Liver (tissue), 9 donors: Measurements from ENCODE around the gene SPTBN1. TPM values are rescaled to one million over a fixed set of nuclear protein-coding genes. Genes with fewer than 3 reads are reported as not detected.

ENCODE experiments used
- DNase-seq: peaks from one replicate; pipeline ENCODE4 v3.0.0-alpha.2; 2017; ENCODE audit warnings: low spot score
- H3K27ac ChIP-seq, 2 donors: one replicate each; pipeline ENCODE4 v1.7.0; 2013; ENCODE audit warnings: inconsistent platforms in 2 of 2, low read length in 2 of 2, control low read depth in 1 of 2, low read depth in 1 of 2, mild to moderate bottlenecking in 1 of 2
- H3K27me3 ChIP-seq, 4 donors: one replicate each; pipeline versions ENCODE4 v1.6.1 to v1.7.0; 2013; ENCODE audit warnings: low read length in 3 of 4, inconsistent platforms in 1 of 4, mild to moderate bottlenecking in 1 of 4, moderate library complexity in 1 of 4; ENCODE audit not compliant: control insufficient read depth in 4 of 4, insufficient read depth in 4 of 4
- H3K36me3 ChIP-seq, 4 donors: one replicate each; pipeline versions ENCODE4 v1.6.1 to v1.7.0; 2013; ENCODE audit warnings: low read length in 3 of 4, mild to moderate bottlenecking in 3 of 4, low read depth in 1 of 4, moderate library complexity in 1 of 4; ENCODE audit not compliant: control insufficient read depth in 4 of 4, insufficient read depth in 3 of 4
- H3K4me1 ChIP-seq, 4 donors: one replicate each; pipeline versions ENCODE4 v1.6.1 to v1.7.0; 2013; ENCODE audit warnings: low read length in 3 of 4, mild to moderate bottlenecking in 3 of 4, moderate library complexity in 1 of 4; ENCODE audit not compliant: control insufficient read depth in 4 of 4, insufficient read depth in 4 of 4
- H3K4me3 ChIP-seq, 3 donors: one replicate each; pipeline versions ENCODE4 v1.6.1 to v1.7.0; 2013; ENCODE audit warnings: low read length in 3 of 3, control low read depth in 1 of 3, low read depth in 1 of 3, mild to moderate bottlenecking in 1 of 3
- H3K9ac ChIP-seq, 2 donors: one replicate each; pipeline ENCODE4 v1.7.0; 2013; ENCODE audit warnings: low read length in 2 of 2, mild to moderate bottlenecking in 2 of 2, moderate library complexity in 2 of 2, control low read depth in 1 of 2, low read depth in 1 of 2
- H3K9me3 ChIP-seq, 4 donors: one replicate each; pipeline versions ENCODE4 v1.6.1 to v1.7.0; 2013; ENCODE audit warnings: low read length in 3 of 4; ENCODE audit not compliant: control insufficient read depth in 4 of 4
- EGR1 ChIP-seq, 2 donors: IDR thresholded peaks; 2 replicates each; pipeline ENCODE4 v1.6.1; 2016 to 2018; ENCODE audit warnings: antibody characterized with exemption in 2 of 2, low read depth in 2 of 2
- FOXA1 ChIP-seq: IDR thresholded peaks from 2 replicates; pipeline ENCODE4 v1.6.1; 2016; ENCODE audit warnings: antibody characterized with exemption
- FOXA2 ChIP-seq: IDR thresholded peaks from 2 replicates; pipeline ENCODE4 v1.6.1; 2016; ENCODE audit warnings: antibody characterized with exemption
- GABPA ChIP-seq, 2 donors: IDR thresholded peaks in 1 of 2; conservative IDR thresholded peaks in 1 of 2; 2 replicates each; pipeline ENCODE4 v1.6.1; 2016; ENCODE audit warnings: antibody characterized with exemption in 2 of 2, mild to moderate bottlenecking in 1 of 2, moderate library complexity in 1 of 2
- HNF4A ChIP-seq, 2 donors: conservative IDR thresholded peaks; 2 replicates each; pipeline ENCODE4 v1.6.1; 2016; ENCODE audit warnings: antibody characterized with exemption in 2 of 2, mild to moderate bottlenecking in 2 of 2
- HNF4G ChIP-seq: IDR thresholded peaks from 2 replicates; pipeline ENCODE4 v1.6.1; 2016; ENCODE audit warnings: antibody characterized with exemption
- JUND ChIP-seq, 2 donors: IDR thresholded peaks; 2 replicates each; pipeline ENCODE4 v1.6.1; 2016; ENCODE audit warnings: antibody characterized with exemption in 2 of 2
- NR2F2 ChIP-seq: IDR thresholded peaks from 2 replicates; pipeline ENCODE4 v1.6.1; 2016; ENCODE audit warnings: antibody characterized with exemption
- RAD21 ChIP-seq, 2 donors: IDR thresholded peaks; 2 replicates each; pipeline ENCODE4 v1.6.1; 2016; ENCODE audit warnings: antibody characterized with exemption in 2 of 2, mild to moderate bottlenecking in 2 of 2
- RXRA ChIP-seq, 2 donors: IDR thresholded peaks; 2 replicates each; pipeline ENCODE4 v1.6.1; 2017 to 2018; ENCODE audit warnings: antibody characterized with exemption in 2 of 2, mild to moderate bottlenecking in 1 of 2
- SP1 ChIP-seq: IDR thresholded peaks from 2 replicates; pipeline ENCODE4 v1.6.1; 2018; ENCODE audit warnings: antibody characterized with exemption, mild to moderate bottlenecking
- TAF1 ChIP-seq: conservative IDR thresholded peaks from 2 replicates; pipeline ENCODE4 v1.6.1; 2016; ENCODE audit warnings: antibody characterized with exemption, mild to moderate bottlenecking
- WGBS: extraction: QIAGEN DNeasy Blood & Tissue Kit; methylation state at CpG from one replicate; pipeline ENCODE4 v1.1.7; 2013; 5-methylcytosine and 5-hydroxymethylcytosine counted together
- polyA plus RNA-seq, 2 donors: library from polyadenylated mRNA; stranded (reverse) in 1 of 2; unstranded in 1 of 2; fragments of 200-250 nt in 1 of 2; fragments of >200 nt in 1 of 2; fragmentation: Nextera tagmentation in 1 of 2; extraction: Ambion mirVana in 1 of 2; gene quantifications; one replicate each; pipeline versions ENCODE4 v1.2.1 to v1.2.3, GENCODE V29; 2013 to 2015
- total RNA-seq, 2 donors: library from RNA; depleted of rRNA; stranded (reverse); fragments of >200 nt; gene quantifications; one replicate each; pipeline ENCODE4 v1.2.3, GENCODE V29; 2014
- TF ChIP-seq, protein P1 (sequence below): fragments of 150-350 bp; IDR thresholded peaks from 2 replicates; pipeline ENCODE4 v1.5.1; 2017; ENCODE audit warnings: improper control_type of control experiment, low read depth, low read length; ENCODE audit not compliant: missing input control
- TF ChIP-seq, protein P2 (sequence below): IDR thresholded peaks from 2 replicates; pipeline ENCODE4 v1.6.1; 2016; ENCODE audit warnings: antibody characterized with exemption
- TF ChIP-seq, protein P3 (sequence below): IDR thresholded peaks from 2 replicates; pipeline ENCODE4 v1.6.1; 2016; ENCODE audit warnings: antibody characterized with exemption
- TF ChIP-seq, protein P4 (sequence below): IDR thresholded peaks from 2 replicates; pipeline ENCODE4 v1.6.1; 2016; ENCODE audit warnings: antibody characterized with exemption, mild to moderate bottlenecking
- TF ChIP-seq, protein P5 (sequence below): IDR thresholded peaks from 2 replicates; pipeline ENCODE4 v1.6.1; 2016; ENCODE audit warnings: antibody characterized with exemption
- donor health status: healthy.
- donor health status: healthy.
- donor health status: healthy.
- donor health status: healthy.
- donor health status: healthy.

The SPTBN1 gene
- total and polyA plus RNA-seq, 4 donors: 44.8 to 191 (median 75.9) TPM

DNA sequence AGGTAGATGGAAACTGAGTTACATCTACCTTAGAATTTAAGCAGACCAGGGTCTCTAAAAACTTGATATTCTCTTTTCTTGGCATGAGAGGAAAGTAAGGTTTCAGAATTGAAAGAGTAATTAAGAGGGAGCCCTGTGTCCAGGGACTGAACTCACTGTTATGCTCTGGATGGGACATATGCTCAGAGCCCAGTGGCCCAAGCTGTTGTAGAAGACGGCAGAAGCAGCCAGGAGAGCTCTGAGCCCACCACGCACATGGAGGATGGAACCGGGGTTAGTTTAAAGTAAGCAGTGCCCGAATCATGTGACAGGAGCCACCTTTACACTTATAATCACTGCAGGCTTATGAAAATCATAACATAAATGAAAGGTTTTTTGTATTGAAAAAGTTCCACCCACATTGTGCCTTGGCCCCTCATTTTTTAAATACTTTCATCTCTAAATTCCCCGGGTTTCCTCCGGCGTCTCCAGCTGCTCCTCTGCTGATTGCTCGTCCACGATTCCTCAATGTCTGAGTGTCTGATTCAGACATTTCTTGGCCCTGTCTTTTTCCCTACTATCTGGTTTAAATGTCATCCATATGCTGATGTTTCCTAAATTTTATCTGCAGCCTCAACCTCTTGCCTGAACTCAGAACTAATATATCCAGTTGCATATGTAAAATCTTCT lies 36.1 kb upstream of the SPTBN1 start:
- TF ChIP-seq FOXA1: no peak
- Histone ChIP-seq H3K4me1 (peaks cover 0 to 1% (median 0%) of the 10 kb centered on the region in 4 donors), H3K36me3 (no peaks in the 10 kb centered on the region), H3K9me3 (no peaks in the 10 kb centered on the region), H3K27ac (no peak overlapping the region), H3K9ac (no peak overlapping the region), H3K4me3 (no peak overlapping the region), H3K27me3 (no peaks in the 10 kb centered on the region)
- no peak for DNase-seq
- WGBS: 80% methylated on average over 9 of the region's 9 CpGs

DNA sequence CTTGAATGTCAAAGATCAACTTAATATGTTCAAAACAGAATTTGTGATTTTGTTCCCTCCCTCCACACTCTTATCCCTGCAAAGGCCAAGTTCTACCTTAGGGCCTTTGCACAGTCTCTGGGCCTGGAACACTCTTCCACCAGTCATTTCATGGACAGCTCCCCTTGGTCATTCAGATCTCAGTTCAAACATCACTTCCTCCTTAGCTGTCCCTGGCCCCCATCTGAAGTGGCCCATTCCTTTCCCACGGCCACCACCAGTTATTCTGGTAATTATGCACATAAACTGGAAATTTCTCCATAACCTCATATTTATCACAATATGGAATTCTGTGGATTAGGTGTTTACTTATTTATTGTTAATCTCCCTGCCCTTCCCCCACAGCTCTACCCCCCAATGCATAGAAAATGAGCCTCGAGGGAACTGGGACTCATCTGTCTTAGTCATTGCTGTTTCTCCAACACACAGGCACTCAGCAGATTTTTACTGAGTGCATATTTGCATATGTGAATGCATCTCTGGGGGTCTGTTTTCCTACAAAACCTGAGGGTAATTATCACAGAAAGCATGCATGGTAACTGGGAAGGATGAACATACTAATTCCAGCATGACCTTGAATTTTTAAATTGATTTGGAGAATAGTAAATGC lies 35.5 kb upstream of the SPTBN1 start:
- H3K4me3 ChIP-seq: no peak overlapping the region
- no peaks in the 10 kb centered on the region for H3K36me3 ChIP-seq
- peaks cover 0 to 1% (median 0%) of the 10 kb centered on the region in 4 donors for H3K4me1 ChIP-seq
- DNase-seq: no peak
- H3K27ac ChIP-seq: no peak overlapping the region
- H3K9ac ChIP-seq: no peak overlapping the region
- H3K9me3 ChIP-seq: no peaks in the 10 kb centered on the region
- no peaks in the 10 kb centered on the region for H3K27me3 ChIP-seq
- 77% methylated on average over 2 of the region's 2 CpGs for WGBS
- TF ChIP-seq FOXA2 (no peak), FOXA1 (no peak), RAD21 (IDR thresholded peaks at IDR 0.05) (no peak), GABPA (IDR thresholded peaks at IDR 0.05 in 1 of 2, conservative IDR thresholded peaks at IDR 0.05 in 1 of 2) (no peak), JUND (IDR thresholded peaks at IDR 0.05) (no peak), RXRA (IDR thresholded peaks at IDR 0.05) (no peak), HNF4A (conservative IDR thresholded peaks at IDR 0.05) (no peak), TAF1 (no peak), EGR1 (IDR thresholded peaks at IDR 0.05; ENCODE audit: low read depth in 2 of 2) (no peak), SP1 (no peak), HNF4G (no peak), NR2F2 (no peak)
- TF ChIP-seq, protein P1, sequence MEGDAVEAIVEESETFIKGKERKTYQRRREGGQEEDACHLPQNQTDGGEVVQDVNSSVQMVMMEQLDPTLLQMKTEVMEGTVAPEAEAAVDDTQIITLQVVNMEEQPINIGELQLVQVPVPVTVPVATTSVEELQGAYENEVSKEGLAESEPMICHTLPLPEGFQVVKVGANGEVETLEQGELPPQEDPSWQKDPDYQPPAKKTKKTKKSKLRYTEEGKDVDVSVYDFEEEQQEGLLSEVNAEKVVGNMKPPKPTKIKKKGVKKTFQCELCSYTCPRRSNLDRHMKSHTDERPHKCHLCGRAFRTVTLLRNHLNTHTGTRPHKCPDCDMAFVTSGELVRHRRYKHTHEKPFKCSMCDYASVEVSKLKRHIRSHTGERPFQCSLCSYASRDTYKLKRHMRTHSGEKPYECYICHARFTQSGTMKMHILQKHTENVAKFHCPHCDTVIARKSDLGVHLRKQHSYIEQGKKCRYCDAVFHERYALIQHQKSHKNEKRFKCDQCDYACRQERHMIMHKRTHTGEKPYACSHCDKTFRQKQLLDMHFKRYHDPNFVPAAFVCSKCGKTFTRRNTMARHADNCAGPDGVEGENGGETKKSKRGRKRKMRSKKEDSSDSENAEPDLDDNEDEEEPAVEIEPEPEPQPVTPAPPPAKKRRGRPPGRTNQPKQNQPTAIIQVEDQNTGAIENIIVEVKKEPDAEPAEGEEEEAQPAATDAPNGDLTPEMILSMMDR: no peak
- TF ChIP-seq, protein P2, sequence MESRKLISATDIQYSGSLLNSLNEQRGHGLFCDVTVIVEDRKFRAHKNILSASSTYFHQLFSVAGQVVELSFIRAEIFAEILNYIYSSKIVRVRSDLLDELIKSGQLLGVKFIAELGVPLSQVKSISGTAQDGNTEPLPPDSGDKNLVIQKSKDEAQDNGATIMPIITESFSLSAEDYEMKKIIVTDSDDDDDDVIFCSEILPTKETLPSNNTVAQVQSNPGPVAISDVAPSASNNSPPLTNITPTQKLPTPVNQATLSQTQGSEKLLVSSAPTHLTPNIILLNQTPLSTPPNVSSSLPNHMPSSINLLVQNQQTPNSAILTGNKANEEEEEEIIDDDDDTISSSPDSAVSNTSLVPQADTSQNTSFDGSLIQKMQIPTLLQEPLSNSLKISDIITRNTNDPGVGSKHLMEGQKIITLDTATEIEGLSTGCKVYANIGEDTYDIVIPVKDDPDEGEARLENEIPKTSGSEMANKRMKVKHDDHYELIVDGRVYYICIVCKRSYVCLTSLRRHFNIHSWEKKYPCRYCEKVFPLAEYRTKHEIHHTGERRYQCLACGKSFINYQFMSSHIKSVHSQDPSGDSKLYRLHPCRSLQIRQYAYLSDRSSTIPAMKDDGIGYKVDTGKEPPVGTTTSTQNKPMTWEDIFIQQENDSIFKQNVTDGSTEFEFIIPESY: no peak
- TF ChIP-seq, protein P3, sequence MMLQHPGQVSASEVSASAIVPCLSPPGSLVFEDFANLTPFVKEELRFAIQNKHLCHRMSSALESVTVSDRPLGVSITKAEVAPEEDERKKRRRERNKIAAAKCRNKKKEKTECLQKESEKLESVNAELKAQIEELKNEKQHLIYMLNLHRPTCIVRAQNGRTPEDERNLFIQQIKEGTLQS: no peak
- TF ChIP-seq, protein P4, sequence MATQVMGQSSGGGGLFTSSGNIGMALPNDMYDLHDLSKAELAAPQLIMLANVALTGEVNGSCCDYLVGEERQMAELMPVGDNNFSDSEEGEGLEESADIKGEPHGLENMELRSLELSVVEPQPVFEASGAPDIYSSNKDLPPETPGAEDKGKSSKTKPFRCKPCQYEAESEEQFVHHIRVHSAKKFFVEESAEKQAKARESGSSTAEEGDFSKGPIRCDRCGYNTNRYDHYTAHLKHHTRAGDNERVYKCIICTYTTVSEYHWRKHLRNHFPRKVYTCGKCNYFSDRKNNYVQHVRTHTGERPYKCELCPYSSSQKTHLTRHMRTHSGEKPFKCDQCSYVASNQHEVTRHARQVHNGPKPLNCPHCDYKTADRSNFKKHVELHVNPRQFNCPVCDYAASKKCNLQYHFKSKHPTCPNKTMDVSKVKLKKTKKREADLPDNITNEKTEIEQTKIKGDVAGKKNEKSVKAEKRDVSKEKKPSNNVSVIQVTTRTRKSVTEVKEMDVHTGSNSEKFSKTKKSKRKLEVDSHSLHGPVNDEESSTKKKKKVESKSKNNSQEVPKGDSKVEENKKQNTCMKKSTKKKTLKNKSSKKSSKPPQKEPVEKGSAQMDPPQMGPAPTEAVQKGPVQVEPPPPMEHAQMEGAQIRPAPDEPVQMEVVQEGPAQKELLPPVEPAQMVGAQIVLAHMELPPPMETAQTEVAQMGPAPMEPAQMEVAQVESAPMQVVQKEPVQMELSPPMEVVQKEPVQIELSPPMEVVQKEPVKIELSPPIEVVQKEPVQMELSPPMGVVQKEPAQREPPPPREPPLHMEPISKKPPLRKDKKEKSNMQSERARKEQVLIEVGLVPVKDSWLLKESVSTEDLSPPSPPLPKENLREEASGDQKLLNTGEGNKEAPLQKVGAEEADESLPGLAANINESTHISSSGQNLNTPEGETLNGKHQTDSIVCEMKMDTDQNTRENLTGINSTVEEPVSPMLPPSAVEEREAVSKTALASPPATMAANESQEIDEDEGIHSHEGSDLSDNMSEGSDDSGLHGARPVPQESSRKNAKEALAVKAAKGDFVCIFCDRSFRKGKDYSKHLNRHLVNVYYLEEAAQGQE: no peak
- TF ChIP-seq, protein P5, sequence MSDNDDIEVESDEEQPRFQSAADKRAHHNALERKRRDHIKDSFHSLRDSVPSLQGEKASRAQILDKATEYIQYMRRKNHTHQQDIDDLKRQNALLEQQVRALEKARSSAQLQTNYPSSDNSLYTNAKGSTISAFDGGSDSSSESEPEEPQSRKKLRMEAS: no peak
